GM12865 (cell line): ENCODE measurements around the gene SLC16A8.
A peak's percentile ranks its signal among the peaks of the same experiment; 100 is the strongest.
"Not testable (repeated sequence)": the region's sequence is repeated elsewhere in the genome, so short reads cannot be mapped to it uniquely, and the experiment has no call there.

ENCODE experiments used
- DNase-seq: peaks from one replicate; pipeline ENCODE4 v3.0.0; 2010; ENCODE audit warnings: low read depth
- H3K4me3 ChIP-seq: 2 replicates; pipeline ENCODE4 v1.5.1; 2011; ENCODE audit warnings: mild to moderate bottlenecking, low read depth, low read length, control low read depth
- TF ChIP-seq, protein P1 (sequence below): IDR thresholded peaks from 2 replicates; pipeline ENCODE4 v1.5.1; 2011; ENCODE audit warnings: low read length, control low read depth, low read depth, inconsistent platforms; ENCODE audit not compliant: insufficient read depth; ENCODE audit errors: missing control alignments

Gene SLC16A8

DNA sequence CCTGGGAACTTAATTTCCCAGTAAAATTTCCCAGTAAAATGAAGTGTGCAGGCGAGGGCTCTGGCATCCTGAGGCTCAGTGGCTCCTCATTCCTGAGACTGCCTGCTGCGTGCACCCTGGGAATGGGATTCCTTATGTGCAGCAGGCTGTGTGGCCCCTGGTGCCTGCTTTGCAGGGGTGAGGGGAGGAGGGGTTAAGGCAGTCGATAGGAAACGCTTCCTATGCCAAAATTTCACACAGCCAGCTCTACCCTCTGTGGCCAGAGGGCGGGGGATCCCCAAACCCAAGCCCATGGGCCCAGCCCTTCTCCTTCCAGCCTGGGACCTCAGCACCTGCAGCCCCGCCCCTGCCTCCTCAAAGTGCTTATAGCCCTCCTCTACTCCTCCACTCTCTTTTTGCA lies 38.6 kb upstream of the SLC16A8 start:
- no peak for DNase-seq
- no peak overlapping the region for H3K4me3 ChIP-seq
- TF ChIP-seq, protein P1, sequence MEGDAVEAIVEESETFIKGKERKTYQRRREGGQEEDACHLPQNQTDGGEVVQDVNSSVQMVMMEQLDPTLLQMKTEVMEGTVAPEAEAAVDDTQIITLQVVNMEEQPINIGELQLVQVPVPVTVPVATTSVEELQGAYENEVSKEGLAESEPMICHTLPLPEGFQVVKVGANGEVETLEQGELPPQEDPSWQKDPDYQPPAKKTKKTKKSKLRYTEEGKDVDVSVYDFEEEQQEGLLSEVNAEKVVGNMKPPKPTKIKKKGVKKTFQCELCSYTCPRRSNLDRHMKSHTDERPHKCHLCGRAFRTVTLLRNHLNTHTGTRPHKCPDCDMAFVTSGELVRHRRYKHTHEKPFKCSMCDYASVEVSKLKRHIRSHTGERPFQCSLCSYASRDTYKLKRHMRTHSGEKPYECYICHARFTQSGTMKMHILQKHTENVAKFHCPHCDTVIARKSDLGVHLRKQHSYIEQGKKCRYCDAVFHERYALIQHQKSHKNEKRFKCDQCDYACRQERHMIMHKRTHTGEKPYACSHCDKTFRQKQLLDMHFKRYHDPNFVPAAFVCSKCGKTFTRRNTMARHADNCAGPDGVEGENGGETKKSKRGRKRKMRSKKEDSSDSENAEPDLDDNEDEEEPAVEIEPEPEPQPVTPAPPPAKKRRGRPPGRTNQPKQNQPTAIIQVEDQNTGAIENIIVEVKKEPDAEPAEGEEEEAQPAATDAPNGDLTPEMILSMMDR = no peak

DNA sequence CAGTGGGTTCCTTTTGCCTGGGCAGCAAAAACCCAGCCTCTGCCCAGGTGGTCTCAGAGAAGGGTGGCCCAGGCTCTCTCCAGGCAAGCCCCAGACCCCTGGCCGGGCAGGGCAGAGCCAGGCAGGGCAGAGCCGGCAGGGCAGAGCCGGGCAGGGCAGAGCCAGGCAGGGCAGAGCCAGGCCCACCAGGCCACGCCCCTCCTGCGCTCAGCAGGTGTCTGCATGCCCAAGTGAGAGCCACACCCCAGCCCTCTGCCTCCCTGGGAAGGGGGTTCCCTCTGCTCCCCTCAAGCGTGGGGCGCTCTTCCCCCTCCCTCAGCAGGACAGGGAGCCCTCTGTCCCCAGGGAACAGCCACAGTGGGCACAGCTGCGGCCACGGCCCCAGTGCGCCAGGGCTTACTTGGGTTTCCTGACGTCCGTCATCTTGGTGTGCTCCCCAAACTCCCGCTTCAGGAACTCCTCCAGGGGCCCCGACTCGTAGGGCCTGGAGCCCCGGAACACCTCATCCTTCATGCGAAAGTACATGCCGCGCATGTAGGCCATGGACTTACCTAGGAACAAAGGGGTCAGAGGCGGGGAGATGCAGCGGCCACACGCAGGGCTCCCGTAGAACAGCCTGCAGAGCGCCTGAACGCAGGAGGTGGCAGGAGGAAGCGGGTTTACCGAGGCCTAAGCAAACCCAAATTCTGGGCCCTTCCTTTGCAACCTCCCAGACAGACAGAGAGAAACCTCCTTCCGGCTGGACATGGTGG lies 36.6 kb upstream of the SLC16A8 start:
- no peak overlapping the region for H3K4me3 ChIP-seq
- TF ChIP-seq, protein P1 = no peak
- no peak for DNase-seq

DNA sequence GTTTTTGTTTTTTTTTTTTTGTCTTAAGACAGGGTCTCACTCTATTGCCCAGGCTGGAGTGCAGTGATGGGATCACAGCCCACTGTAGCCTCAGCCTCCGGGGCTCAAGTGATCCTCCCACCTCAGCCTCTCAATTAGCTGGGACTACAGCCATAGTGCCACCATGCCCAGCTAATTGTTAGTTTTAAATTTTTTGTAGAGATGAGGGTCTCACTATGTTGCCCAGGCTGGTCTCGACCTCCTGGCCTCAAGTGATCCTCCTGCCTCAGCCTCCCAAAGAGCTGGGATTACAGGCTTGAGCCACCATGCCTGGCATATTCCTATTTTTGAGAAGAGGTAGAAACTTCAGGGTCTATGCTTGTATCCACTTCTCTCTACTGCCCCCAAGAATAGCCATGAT lies 34.8 kb upstream of the SLC16A8 start:
- not testable (repeated sequence) for DNase-seq, H3K4me3 ChIP-seq

DNA sequence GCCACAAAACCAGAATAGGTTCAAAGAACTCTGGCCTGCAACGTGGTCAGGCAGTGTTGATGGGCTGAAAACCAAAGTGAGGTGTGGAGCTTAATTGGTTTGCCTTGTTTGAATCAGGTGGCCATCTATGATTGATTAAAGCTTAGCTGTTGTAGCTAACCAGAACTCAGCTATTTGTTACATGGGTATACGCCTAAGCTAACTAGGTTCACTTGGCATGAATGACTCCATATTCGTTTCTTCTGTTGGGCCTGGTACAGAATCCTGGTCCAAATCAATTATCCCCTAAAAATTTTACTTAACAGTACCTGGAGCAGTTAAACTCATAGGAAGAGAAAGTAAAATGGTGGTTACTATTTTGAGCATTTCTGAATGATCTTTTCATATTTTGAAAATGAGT lies 34.2 kb upstream of the SLC16A8 start:
- no peak overlapping the region for H3K4me3 ChIP-seq
- DNase-seq = no peak
- TF ChIP-seq, protein P1 = no peak

DNA sequence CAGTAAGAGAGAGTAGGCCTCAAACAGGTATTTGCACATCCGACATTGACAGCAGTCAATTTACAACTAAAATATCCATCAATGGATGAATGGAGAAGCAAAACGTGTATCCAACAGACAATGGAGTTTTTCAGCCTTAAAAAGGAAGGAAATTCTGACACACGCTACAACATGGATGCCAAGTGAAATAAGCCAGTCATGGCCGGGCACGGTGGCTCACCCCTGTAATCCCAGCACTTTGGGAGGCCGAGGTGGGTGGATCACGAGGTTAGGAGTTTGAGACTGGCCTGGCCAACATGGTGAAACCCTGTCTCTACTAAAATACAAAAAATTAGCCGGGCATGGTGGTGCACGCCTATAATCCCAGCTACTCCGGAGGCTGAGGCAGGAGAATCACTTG lies 33.6 kb upstream of the SLC16A8 start:
- not testable (repeated sequence) for H3K4me3 ChIP-seq, DNase-seq

DNA sequence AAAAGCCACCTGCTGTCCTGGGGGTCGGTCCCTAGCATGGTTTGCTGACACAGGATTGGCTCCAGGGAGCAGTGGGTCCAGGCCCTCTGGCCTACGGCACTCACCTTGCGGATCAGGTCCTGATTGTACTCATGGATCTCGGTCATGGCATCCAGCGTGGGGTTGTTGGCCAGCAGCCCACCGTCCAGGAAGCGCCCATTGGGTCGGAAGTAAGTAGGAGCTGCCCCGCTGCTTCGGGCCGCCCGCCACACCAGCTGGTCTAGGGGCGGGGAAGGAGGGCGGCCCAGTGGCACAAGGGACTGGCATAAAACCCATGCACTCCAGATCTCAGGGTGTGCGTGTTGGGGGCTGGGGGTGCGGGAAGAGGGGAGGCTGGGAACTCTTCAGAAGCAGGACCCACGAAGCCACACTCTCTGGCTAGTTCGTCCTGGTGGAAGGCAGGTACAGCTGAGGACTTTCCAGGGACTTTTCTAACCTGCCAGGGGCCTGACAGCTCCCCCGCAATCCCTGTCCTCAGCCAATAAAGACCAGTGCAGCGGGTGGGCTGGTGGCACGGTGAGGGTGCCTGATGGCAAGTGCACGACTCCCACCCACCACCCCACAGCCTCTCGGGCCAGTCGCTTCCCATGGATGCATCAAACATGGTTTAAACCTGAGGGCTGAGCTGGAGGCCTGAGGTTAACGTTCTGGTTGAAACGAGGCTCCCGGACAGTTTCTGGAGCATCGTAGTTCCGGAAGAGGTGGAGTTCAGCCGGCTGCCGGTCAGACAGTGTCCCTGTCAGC lies 31.6 kb upstream of the SLC16A8 start:
- DNase-seq = no peak
- H3K4me3 ChIP-seq = no peak overlapping the region
- TF ChIP-seq, protein P1 = no peak

DNA sequence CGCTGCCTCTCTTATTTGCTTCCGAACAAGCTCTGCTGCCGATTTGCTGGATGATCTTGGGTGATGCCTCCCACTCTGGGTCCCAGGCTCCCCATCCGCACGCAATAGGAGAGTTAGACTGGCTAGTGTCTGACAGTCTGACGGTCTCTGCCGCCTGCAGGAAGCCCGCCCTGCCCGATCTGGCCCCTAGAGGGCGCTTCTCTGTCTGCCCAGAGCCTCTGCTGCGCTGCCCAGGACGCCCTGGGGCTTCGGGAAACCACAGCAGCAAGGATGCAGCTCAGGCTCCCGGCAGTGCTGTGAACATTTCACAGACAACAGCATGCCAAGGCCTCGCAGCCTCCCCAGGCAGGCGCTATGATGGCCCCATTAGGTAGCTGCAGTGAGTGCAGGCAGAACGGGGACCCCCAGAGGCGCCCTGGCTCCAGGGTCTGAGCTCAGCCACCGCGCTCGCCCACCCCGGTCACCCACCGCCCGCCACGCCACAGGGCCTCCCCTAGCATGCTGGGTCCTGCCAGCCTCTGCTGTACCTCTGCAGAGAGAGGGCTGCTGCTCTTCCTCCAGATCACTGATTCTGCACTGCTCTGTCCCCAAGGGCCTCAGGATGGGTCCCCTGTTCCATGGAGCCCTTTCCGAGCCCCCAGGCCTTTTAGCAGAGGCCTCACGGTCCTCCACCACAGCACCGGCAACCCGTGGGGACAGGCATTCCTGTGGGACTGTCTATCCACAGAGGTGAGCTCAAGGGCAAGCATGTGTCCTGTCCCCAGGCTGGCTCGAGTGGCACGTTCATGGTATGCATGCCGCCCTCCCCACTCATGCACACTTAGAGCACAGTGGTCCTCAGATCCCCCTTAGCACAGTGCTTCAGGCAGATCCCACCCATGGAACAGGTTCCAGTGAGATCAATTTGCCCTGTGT lies 30.8 kb upstream of the SLC16A8 start:
- no peak overlapping the region for H3K4me3 ChIP-seq
- TF ChIP-seq, protein P1 = peak; percentile 93
- DNase-seq = peak; percentile 84
